Muscle layer of colon (tissue), 2 donors: Measurements from ENCODE around the gene TRIM67.
"Not testable (repeated sequence)": the region's sequence is repeated elsewhere in the genome, so short reads cannot be mapped to it uniquely, and the experiment has no call there.

Experiments
- H3K27ac ChIP-seq: one replicate; pipeline ENCODE4 v1.7.0; 2013; ENCODE audit warnings: low read depth, mild to moderate bottlenecking, low read length, moderate library complexity
- H3K27me3 ChIP-seq, 2 donors: one replicate each; pipeline ENCODE4 v1.7.0; 2013; ENCODE audit warnings: low read length in 2 of 2, mild to moderate bottlenecking in 2 of 2; ENCODE audit not compliant: insufficient read depth in 2 of 2, control insufficient read depth in 1 of 2
- H3K36me3 ChIP-seq: one replicate; pipeline ENCODE4 v1.7.0; 2013; ENCODE audit warnings: mild to moderate bottlenecking, low read length; ENCODE audit not compliant: insufficient read depth
- H3K4me1 ChIP-seq: one replicate; pipeline ENCODE4 v1.7.0; 2013; ENCODE audit warnings: mild to moderate bottlenecking, low read length; ENCODE audit not compliant: insufficient read depth
- H3K4me3 ChIP-seq, 2 donors: one replicate each; pipeline ENCODE4 v1.7.0; 2013; ENCODE audit warnings: low read length in 2 of 2, low read depth in 1 of 2, mild to moderate bottlenecking in 1 of 2, moderate library complexity in 1 of 2
- H3K9ac ChIP-seq: one replicate; pipeline ENCODE4 v1.7.0; 2013; ENCODE audit warnings: low read length
- H3K9me3 ChIP-seq: one replicate; pipeline ENCODE4 v1.7.0; 2013; ENCODE audit warnings: mild to moderate bottlenecking, low read length
- donor health status: abdominal sarcoma.
- donor health status: Adenocarcinoma of cecum.

Gene TRIM67

DNA sequence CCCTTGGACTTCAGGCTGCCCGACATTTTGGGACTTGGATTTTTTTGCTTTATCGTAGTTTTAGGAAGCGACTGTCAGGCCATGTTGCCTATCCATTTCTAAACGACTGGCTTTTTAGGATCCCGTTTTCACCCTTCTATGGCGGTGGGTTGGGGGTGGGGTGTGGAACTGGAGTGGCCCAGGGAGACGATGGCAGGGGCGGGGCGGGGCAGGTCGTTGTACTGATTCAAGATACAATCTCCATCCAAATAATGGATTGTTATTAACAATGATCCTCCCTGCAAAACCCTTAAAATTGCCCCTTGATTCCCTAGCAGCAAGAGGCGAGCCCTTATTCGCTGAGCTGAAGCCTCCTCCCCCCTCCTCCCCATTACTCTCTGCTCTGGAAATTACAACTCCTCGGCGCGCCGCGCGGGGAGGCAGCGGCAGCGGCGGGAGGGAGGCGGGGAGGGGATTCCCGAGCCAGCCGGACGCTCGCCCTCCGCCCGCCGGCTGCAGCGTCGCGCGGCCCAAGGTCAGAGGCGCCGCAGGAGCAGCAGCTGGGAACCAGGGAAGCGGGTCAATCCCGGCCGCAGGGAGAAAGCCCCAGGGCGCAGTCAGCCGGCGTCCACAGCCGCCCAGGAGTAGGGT lies at the start of gene TRIM67:
TRIM67 (plus strand) TSS at position 392 of the 630 bp plus-strand sequence. CDS start 912 bp downstream, outside the sequence.
- H3K36me3 ChIP-seq, result no peaks in the 10 kb centered on the region

GRCh38 chr1:231116738-231117137 lies 45.1 kb upstream of the TRIM67 start:
- H3K4me1 ChIP-seq, result no peaks in the 10 kb centered on the region
- peaks cover 5% of the 10 kb centered on the region for H3K9me3 ChIP-seq
- no peak overlapping the region for H3K27ac ChIP-seq
- H3K36me3 ChIP-seq, result no peaks in the 10 kb centered on the region
- H3K4me3 ChIP-seq, result no peak overlapping the region
- H3K9ac ChIP-seq, result no peak overlapping the region
- no peaks in the 10 kb centered on the region for H3K27me3 ChIP-seq

More for the DNA sequence above, at the start of gene TRIM67:
- Histone ChIP-seq H3K27me3 (peaks cover 10 to 53% of the 10 kb centered on the region in 2 donors), H3K27ac (no peak within 1 kb of the TSS), H3K4me3 (no peak within 1 kb of the TSS), H3K9me3 (no peaks in the 10 kb centered on the region), H3K9ac (no peak within 1 kb of the TSS), H3K4me1 (no peaks in the 10 kb centered on the region)

GRCh38 chr1:231118704-231119453 lies 43.0 kb upstream of the TRIM67 start:
- H3K4me3 ChIP-seq, result no peak overlapping the region
- no peak overlapping the region for H3K27ac ChIP-seq
- no peaks in the 10 kb centered on the region for H3K4me1 ChIP-seq
- peaks cover 5% of the 10 kb centered on the region for H3K9me3 ChIP-seq
- no peak overlapping the region for H3K9ac ChIP-seq
- H3K27me3 ChIP-seq, result no peaks in the 10 kb centered on the region
- H3K36me3 ChIP-seq, result no peaks in the 10 kb centered on the region

DNA sequence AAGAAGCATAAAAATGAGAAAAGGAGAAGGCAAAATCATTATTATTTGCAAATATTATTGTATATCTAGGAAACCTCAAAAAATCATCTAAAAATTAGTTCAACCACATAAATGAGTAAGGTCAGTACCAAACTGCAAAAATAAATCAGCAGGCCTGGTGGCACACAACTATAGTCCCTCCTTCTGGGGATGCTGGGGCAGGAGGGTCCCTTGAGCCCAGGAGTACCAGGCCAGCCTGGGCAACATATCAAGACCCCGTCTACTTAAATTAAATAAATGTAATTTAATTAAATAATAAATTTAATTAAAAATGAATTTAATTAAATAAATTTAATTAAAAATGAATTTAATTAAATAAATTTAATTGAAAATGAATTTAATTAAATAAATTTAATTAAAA lies 40.3 kb upstream of the TRIM67 start:
- H3K27ac ChIP-seq, result no peak overlapping the region
- no peaks in the 10 kb centered on the region for H3K27me3 ChIP-seq
- no peak overlapping the region for H3K9ac ChIP-seq
- H3K4me3 ChIP-seq, result no peak overlapping the region
- no peaks in the 10 kb centered on the region for H3K4me1 ChIP-seq
- no peaks in the 10 kb centered on the region for H3K36me3 ChIP-seq
- peaks cover 5% of the 10 kb centered on the region for H3K9me3 ChIP-seq

- H3K9ac ChIP-seq, result no peak overlapping the region
- H3K36me3 ChIP-seq, result no peaks in the 10 kb centered on the region
- H3K27me3 ChIP-seq, result no peaks in the 10 kb centered on the region
- peaks cover 5% of the 10 kb centered on the region for H3K9me3 ChIP-seq
- H3K27ac ChIP-seq, result no peak overlapping the region
- no peak overlapping the region for H3K4me3 ChIP-seq
- no peaks in the 10 kb centered on the region for H3K4me1 ChIP-seq
These were observed 39.7 kb upstream of the TRIM67 start for GRCh38 chr1:231122143-231122542.

- H3K9ac ChIP-seq, result no peak overlapping the region
- H3K4me3 ChIP-seq, result no peak overlapping the region
- H3K27ac ChIP-seq, result no peak overlapping the region
- H3K27me3 ChIP-seq, result no peaks in the 10 kb centered on the region
- H3K36me3 ChIP-seq, result no peaks in the 10 kb centered on the region
- H3K4me1 ChIP-seq, result no peaks in the 10 kb centered on the region
- no peaks in the 10 kb centered on the region for H3K9me3 ChIP-seq
These were observed 37.1 kb upstream of the TRIM67 start for GRCh38 chr1:231124746-231125145.

- H3K9ac ChIP-seq, result no peak overlapping the region
- no peak overlapping the region for H3K4me3 ChIP-seq
- H3K9me3 ChIP-seq, result no peaks in the 10 kb centered on the region
- H3K27me3 ChIP-seq, result no peaks in the 10 kb centered on the region
- H3K27ac ChIP-seq, result no peak overlapping the region
- no peaks in the 10 kb centered on the region for H3K36me3 ChIP-seq
- no peaks in the 10 kb centered on the region for H3K4me1 ChIP-seq
These were observed 35.8 kb upstream of the TRIM67 start for GRCh38 chr1:231125972-231126580.

DNA sequence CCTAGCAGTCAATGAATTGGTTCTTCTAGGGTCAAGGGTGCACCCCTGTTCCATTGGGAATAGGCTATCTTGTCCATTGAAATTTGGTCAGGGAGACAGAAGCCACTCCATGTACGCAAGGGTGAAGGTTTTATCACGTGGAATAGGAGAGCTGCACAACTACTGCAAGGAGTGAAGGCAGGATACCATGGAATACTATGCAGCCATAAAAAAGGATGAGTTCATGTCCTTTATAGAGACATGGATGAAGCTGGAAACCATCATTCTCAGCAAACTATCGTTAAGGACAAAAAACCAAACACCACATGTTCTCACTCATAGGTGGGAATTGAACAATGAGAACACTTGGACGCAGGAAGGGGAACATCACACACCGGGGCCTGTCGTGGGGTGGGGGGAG lies 34.8 kb upstream of the TRIM67 start:
- H3K4me3 ChIP-seq, H3K27me3 ChIP-seq, H3K4me1 ChIP-seq, H3K9me3 ChIP-seq, H3K9ac ChIP-seq, H3K36me3 ChIP-seq, H3K27ac ChIP-seq: not testable (repeated sequence)

DNA sequence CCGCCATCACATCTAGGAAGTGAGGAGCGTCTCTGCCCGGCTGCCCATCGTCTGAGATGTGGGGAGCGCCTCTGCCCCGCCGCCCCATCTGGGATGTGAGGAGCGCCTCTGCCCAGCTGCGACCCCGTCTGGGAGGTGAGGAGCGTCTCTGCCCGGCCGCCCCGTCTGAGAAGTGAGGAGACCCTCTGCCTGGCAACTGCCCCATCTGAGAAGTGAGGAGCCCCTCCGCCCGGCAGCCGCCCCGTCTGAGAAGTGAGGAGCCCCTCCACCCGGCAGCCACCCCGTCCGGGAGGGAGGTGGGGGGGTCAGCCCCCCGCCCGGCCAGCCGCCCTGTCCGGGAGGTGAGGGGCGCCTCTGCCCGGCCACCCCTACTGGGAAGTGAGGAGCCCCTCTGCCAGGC lies 33.4 kb upstream of the TRIM67 start:
- not testable (repeated sequence) for H3K4me1 ChIP-seq, H3K27ac ChIP-seq, H3K9me3 ChIP-seq, H3K4me3 ChIP-seq, H3K9ac ChIP-seq, H3K27me3 ChIP-seq, H3K36me3 ChIP-seq

- no peak overlapping the region for H3K27ac ChIP-seq
- H3K4me3 ChIP-seq, result no peak overlapping the region
- no peaks in the 10 kb centered on the region for H3K36me3 ChIP-seq
- H3K9ac ChIP-seq, result no peak overlapping the region
- H3K27me3 ChIP-seq, result no peaks in the 10 kb centered on the region
- H3K9me3 ChIP-seq, result no peaks in the 10 kb centered on the region
- no peaks in the 10 kb centered on the region for H3K4me1 ChIP-seq
These were observed 31.3 kb upstream of the TRIM67 start for GRCh38 chr1:231130544-231130943.

GRCh38 chr1:231132591-231132990 lies 29.3 kb upstream of the TRIM67 start:
- not testable (repeated sequence) for H3K4me3 ChIP-seq, H3K36me3 ChIP-seq, H3K4me1 ChIP-seq, H3K27me3 ChIP-seq, H3K9ac ChIP-seq, H3K9me3 ChIP-seq, H3K27ac ChIP-seq
